DMS153 treated with DMSO at 0.1 percent for 48 hours (cell line): ENCODE data around the gene KIRREL3.

Experiments
- DNase-seq: peaks from one replicate; lab custom pipeline; 2025; ENCODE audit not compliant: unreplicated experiment; lab: John Stamatoyannopoulos, UW

Gene KIRREL3

DNA sequence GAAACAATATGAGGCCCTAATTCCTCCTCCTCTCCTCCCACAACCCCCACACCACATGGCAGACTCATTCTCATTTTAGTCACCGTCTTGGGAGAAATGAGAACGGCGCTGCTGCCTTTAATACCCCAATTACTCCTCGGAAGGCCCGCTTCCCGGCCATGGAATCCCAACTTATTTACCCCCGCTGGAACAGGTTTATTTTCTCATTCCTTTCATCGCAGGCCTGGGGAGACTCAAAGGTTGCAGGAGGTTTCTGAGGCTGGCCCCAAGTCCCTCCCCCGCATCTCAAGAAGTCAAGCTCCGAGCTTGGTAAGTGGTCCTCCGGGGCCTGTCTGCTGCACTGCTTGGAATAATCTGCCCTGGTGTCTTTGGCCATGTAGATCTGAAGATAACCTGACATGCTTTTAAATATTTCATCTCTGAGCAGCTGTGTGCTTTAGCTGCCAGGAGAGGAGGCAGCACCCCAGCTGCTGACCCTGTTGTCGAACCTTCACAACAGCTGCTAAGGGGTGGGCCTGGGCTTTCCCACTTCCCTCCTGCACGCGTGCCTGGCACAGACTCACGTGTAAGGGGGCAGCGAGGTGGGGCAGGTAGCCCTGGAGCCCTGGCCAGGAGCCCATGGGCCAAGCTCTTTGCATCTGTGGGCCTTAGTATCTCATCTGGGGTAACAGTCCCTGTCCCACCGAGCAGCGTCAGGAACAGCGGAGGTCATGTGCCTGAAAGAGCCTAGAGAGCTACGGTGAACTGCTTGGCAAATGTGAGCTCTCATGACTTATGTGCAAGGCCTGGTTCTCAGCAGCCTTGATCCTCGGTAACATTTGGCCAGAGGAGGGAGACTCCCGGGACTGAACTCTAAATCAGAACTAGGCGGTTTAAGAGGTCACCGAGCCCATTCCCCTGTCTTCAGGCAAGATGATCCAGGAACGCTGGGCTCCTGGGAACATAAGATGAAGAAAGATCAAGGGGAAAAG is 480.5 kb downstream of the KIRREL3 start:
- no peak for DNase-seq

DNA sequence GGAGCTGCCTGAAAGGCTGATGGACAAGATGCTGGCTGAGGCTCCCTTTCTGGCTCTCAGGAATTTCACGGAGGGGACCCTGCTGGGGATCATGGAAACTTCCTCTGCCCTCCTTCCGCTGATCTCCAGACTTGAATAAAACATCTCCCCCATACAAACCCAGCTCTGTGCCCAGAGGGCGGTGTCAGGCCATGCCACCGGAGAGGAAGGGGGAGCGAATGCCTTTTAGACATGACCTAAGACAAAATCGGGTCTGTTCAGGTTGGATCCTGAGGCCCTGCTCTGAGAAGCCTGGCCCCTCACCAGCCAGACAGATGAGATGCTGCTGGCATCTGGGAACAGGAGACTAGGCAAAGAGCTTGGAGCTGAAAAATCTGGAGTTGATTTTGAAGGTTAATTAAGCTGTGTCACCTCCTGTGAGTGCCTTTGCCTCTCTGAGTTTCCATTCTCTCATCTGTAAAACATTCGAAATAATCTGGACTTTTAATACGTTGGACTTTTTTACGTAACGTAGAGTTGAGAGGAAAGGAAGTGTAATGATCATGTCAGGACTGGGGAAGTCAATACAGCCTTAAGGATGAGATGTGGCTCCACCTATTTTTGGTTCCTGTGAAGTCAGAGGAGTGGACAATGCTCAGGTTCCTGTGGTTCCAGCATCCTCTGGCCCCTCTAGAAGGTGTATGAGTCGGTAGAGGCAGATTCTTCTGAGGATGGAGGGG is 481.4 kb downstream of the KIRREL3 start:
- DNase-seq = no peak

DNA sequence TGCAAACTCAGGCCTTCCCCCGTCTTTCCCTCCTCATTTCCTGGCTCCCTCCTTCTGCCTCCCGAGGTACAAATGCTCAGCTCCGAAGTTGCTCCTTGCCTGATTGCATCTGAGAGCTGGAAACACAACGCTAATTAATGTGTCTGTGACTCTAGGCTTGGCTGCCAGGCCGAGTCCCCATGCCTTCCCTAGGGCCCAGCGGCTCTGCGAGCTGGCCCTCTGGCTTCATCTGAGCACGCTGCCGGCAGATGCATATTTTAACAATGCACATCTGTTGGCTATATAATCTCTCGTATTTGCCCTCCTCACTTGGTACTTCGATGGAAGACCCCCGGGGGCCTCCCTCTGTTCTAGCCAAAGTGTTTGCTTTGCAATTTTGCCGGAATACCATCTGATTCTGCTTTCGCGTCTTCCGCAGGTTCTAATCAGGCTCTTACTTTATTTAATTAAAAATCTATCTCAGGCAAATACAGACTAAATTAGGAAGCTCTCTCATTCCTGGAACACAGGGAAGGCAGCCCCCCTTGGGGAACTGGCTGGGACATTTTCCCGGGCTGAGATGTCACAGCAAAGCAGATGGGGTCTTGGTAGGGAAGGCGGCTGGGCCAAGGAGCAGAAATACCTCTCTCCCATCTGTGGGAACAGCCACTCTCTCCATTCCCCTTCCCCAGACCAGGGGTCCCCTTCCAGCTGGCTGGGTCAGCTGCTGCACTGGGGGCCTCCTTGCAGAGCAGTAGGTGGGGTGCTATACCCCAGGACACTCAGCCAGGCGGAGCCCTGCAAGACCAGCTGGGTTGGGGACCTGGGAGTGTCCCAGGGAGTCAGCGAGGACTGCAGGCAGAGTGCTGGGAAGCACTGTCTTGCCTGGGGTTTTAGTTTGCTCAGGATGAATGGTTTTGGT is 482.2 kb downstream of the KIRREL3 start:
- no peak for DNase-seq

DNA sequence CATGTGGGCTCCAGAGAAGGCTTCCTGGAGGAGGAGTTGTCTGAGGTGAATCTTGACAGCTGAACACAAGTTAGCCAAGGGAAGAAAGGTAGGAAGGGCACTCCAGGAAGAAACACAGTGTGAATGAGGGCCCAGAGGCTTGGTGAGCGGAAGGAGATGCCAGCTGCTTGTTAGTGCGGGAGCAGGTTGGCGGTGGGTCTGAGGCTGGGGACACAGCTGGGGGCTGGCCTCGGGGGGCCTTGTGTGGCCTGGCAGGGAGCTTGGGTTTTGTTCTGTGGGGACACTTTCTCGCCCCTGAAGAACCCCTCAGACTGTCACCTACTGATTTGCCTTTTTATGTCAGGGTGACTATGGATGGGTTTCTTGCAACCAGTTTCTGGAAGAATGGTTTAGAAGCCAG is 485.1 kb downstream of the KIRREL3 start:
- DNase-seq = no peak

DNA sequence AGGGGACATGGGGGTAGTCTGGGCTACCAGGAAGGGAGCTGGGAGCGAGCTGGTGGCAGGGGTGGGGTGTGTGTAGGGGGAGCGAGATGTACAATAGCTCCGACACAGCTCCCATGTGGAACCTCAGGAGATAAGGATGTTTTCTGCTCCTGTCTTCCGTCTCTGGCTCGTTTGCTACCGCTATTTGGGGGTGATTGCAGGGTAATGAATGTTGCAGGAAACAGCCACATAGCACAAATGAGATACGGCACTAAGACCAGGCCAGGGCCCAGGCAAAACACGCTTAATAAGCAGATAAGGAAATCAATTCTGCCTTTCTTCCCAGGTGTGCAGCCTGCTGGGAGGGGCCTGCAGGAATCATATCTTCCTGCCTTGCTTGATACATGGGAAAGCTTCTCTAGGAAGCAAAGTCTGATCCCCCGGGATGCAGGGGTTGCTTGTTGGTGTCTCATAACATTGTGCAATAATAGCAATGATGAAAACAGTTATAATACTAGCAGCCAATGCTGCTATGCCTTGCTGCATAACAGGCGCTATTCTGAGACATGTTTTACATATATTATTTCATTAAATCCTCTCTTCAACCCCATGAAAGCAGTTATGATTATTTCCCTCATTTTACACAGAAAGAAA is 486.4 kb downstream of the KIRREL3 start:
- no peak for DNase-seq

DNA sequence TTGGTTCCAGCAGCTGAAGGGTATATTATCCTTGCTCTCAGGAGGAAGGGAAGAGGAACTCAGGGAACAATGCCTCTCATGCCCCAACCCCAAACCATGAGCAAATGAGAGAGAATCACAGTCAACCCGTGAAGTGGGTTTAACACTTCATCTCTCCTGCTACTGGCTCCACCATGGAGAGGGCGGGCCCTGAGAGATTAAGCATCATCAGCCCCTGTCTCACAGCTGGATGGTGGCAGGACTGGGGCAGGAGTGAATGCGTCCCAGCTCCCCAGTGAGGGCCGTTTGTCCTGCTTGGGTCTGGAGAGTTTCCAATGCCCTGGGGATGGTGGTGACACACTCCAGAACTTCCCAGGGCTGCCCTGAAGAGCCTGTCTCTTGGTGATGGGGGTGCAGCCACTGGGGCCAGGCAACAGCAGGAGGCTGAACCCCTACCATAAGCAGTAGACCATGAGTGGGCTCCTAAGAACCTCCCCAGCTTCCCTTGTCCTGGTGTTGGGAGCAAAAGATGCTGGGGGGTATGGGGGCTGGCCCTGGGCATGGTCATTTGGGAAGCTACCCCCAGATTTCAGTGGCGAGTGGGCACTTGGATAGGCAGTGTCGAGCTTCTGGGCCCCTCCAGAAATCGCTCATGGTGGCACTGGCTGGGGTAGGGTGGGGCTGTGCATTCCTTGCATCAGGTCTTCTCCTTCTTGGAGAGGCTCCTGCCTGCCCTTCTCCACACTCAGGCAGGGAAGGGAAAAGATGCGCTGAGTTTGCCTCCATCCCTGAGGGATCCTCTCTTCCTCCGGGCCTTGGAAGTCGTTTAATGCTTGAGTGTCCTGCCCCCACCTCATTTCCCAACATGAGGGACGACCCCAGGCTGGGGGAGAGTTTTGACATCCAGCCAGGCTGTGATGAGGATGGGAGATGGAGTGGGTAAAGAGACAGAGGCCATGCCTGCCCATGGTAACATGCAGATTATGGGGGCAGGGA is 487.5 kb downstream of the KIRREL3 start:
- DNase-seq = no peak

DNA sequence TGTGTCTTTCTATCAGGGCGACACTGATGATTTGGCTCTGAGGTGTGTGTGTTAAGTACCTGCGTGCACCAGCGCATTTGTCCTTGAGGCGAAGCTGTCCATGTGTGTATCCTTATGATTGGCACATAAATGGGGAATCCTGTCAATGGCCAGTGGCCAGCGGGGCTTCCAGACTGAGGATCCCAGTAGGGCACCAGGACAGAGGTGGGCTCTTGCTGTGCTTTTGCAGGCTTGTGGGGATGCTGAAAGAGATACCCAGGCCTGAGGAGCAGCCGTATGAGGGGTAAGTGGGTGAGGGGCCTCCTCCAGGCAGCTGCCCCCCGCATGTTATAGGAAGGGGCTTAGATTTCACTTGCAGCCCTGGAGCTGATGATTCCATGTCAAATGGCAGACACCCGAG is 488.3 kb downstream of the KIRREL3 start:
- DNase-seq = no peak

DNA sequence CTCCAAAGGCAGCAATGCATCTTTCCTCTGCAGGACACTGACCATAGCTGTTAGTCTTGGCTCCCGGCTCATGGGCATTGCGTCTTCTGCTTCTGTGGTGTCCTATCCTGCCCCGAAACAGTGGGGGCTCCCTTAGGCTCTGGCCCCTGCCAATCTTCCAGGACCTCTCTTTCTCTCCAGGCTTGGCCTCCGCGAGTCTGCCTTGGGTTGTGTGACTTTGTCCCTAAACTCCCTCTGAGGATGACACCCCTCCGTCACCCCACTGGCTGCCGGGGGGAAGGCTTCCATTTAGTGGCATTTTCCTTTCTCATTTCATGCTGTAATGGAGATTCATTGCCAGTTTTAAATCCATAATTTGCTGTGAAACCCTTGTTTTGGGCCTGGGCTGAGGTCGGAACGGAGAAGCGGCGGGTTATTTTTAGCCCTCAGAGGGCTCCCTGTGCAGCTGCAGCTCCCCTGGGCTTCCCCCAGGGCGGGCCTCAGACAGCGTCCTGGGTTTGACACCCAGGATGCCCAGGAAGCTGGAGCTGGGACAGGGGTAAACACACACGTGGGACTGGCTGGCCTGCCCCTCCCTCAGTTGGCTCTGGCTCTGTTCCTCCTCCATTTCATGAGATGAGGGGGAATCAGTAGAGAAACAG is 489.0 kb downstream of the KIRREL3 start:
- DNase-seq = no peak

DNA sequence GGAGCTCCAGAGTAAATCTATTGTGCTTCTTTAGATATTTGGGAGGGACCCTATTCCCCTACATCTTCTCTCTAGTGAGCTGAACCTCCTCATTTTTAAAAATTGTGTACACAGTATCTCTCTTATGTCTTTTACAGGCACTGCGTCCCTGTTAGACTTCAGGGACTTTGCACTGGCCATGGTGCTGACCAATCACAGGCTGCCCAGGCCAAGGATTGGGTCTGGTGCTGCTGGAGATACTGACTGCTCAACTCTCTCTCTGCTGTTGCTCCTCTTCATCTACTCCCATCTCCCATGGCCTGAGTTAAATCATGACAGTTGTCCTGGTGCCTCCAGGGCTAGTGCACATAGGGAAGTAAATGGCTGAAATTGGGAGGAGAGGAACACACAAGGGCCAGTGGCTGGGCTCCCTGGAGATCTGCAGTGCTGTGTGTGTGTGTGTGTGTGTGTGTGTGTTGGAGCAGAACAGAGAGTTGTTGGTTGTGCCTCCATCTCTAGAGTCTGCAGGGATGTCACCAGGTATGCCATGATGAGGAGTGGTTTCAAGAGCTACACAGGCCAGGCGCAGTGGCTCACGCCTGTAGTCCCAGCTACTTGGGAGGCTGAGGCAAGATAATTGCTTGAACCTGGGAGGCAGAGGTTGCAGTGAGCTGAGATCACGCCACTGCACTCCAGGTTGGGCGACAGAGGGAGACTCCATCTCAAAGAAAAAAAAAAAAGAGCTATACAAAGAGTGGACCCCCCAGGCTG is 489.8 kb downstream of the KIRREL3 start:
- DNase-seq = no peak

DNA sequence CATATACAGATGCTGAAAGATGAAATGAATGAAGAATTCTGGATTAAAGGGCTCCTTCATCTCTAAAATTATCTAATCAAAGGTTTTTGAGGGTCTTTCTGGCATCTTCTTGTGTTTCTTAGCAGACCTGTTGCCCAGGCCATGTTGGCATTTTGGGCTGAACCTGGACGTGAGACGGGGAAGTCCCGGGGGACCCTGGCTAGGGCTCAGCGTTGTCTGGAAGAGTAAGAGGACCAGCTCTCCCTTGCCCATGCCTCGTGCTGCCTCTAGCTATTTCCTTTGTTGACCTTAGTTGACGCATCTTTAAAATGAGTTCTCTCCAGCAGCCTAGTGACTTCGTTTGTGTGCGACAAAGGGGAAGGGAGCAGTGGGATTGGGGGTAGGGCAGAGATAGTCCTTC is 492.9 kb downstream of the KIRREL3 start:
- DNase-seq = no peak

DNA sequence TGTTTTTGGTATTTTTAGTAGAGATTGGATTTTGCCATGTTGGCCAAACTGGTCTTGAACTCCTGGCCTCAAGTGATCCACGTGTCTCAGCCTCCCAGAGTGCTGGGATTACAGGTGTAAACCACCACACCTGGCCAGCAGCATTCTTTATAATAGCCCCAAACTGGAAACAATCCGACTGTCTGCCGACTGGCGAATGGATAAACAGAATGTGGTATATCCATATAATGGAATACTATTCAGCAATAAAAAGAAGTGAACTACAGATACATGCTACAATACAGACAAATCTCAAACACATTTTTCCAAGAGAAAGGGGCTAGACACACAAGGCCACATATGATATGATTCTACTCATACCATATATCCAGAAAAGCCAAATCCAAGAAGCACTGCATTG is 493.8 kb downstream of the KIRREL3 start:
- DNase-seq = no peak

DNA sequence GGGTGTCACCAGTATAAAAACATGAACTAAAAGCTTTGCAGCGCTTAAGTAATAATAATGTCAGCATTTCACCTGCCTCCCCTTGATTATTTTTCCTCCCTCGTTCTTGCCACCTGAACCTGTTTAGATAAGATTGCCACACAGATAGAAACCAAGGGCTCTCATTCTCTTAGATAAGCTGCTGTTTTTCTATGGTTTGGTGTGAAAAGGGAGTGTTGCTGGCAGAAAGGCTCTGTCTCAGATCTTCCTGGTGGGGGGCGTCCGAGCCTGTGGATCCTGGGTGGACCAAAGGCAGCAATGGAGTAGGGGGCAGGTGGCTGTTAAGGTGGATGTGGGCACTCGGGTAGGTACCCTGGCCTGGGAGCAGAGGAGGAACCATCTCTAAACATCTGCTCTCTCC is 497.6 kb downstream of the KIRREL3 start:
- no peak for DNase-seq

DNA sequence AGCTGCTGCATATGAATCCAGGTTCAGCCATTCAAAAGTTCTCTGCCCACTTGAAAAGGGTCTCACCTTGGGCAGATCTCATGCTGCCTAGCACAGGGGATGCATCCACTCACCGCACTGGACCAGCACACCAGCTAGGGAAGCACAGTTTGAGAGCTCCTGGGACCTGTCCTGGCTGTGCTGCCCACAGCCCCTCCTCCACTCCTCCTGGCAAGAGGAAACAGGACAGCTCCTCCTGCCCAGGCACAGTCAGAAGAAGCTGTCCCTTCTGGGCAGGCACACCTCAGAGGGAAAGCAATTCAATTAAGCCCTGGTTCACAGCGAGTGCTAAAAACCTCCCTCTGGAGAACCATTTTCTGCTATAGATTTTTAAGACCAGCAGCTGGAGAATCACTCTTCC is 498.4 kb downstream of the KIRREL3 start:
- DNase-seq = no peak

DNA sequence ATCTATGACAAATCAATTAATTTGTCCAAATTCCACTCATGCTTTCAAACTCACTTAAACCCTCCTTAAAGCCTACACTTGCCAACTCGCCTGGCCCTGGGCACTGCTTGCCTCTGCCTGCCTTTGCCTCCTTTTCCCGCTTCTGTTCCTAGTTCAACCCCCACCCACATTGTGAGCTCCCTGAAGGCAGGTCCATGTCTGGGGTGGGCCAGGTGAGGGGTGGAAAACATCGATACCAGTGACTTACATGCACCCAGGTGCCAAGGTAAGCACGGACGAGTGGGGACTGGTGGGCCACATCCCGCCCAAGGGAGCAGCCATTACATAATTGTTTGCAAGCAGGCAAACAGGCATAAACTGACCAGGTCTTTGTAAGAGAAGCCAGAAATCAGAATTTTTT is 498.9 kb downstream of the KIRREL3 start:
- DNase-seq = no peak

DNA sequence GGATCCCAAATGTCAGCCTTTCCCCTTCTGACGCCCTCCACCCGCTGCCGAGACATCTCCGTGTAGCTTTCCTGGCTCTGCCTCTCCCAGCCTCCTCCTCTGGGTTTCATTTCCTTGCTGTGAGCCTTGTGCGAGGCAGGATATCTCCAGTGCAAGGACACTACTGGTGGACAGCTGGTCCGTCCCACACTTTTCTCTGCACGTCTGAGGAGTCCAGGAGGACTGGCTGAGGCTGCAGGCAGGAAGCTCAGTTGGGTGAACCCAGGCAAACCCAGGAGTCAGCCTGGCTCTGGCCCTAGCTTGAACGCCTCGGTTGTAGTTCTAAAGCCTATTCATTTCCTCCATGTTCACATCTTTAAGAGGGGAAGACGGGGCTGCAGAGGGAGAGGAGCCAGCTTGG is 499.6 kb downstream of the KIRREL3 start:
- DNase-seq = no peak

DNA sequence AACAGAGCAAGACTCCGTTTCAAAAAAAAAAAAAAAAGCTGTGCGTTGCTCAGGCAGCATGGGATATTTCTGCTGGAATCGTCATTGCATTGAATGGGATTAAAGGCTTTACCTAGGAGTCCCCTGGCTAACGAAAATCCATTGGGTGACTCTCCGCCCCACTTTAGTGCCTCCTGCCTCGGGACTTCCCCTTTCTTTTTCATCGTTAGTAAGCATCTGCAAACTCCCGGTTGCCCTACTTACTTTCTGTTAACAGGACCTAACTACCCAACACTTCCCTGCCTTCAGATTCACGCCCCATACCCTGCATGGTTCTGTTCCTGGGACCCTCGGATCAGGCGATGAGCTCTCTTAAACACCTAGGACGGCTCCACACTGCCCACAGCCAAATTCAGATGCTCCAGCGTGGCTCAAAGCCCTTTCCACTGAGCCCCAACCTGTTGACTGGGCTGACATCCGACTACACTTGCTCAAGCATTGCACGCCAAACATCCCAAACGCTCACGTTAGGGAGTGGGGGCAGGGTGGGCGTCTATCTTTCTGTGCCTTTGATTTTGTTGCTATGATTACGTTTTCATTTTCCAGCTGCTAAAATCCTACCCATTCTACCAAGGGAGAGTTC is 501.3 kb downstream of the KIRREL3 start:
- no peak for DNase-seq

DNA sequence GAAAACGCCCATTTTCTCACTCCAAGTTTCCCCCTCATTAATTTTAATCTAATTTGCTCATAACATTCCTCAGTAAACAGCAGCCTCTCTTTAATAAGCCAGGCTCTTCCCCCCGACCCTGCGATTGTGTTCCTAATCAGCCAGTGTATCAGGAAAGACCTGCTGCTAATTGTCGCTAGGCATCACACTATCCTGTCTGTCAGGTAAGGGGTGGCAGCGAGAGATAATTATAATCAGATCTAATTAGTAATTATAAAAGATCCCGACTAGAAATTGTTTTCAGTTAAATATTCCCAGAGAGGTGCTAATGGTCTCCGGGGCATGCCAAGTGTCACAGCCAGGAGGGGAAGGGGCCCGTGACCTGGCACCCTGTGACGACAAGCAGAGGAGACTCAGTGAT is 502.3 kb downstream of the KIRREL3 start:
- DNase-seq = no peak

DNA sequence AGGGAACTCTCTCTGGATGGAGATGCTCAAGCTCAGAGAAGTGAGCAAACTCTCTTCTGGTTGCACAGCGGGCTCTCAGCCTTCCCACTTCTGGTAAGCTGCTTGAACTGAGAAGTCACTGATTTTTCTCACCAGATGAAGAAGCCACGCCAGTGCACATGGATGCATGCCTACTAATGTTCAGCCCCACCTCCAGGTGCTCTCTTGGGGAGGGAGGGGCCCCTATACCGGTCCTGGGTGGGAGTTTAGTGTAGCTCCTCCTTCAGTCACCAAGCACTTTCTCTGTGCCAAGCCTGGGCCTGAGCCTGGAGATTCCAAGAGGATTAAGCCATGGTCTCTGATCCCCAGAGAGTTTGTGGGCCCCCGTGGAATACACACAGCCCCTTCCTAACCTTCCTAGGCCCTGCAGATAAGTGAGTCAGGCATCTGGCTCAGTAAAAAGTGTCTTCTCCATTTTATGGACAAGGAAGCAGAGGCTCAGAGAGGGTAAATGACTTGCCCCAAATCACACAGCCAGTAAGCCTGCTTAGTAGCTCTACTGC is 502.9 kb downstream of the KIRREL3 start:
- no peak for DNase-seq
